HG02981 (cell line): ENCODE measurements around the gene BOLA2B.
"Not testable (repeated sequence)": the region's sequence is repeated elsewhere in the genome, so short reads cannot be mapped to it uniquely, and the experiment has no call there.

Experiments
- ATAC-seq: cut with Tn5 transposase; IDR thresholded peaks from one replicate; pipeline ENCODE4 v1.9.1; 2021; ENCODE audit warnings: mild to moderate bottlenecking, moderate library complexity; ENCODE audit not compliant: unreplicated experiment

Gene BOLA2B

GRCh38 chr16:30184891-30185682 is 8.4 kb downstream of the BOLA2B start:
- ATAC-seq: no peak

- peak; percentile 31 for ATAC-seq
These were observed 9.2 kb downstream of the BOLA2B start for GRCh38 chr16:30184096-30184890.

- peak; percentile 46 for ATAC-seq
These were observed 10.0 kb downstream of the BOLA2B start, which contains the start of gene CORO1A for GRCh38 chr16:30183233-30184095. Gene CORO1A (plus strand): TSS chr16:30183602. CDS start chr16:30185210, 1,608 bp downstream.

- ATAC-seq: no peak
These were observed 12.7 kb downstream of the BOLA2B start for GRCh38 chr16:30180741-30181140.

- no peak for ATAC-seq
These were observed 13.5 kb downstream of the BOLA2B start for GRCh38 chr16:30179931-30180330.

GRCh38 chr16:30179195-30179594 is 14.3 kb downstream of the BOLA2B start:
- ATAC-seq: no peak

GRCh38 chr16:30176876-30177275 is 16.6 kb downstream of the BOLA2B start:
- ATAC-seq: not testable (repeated sequence)

- ATAC-seq: no peak
These were observed 20.4 kb downstream of the BOLA2B start for GRCh38 chr16:30173054-30173453.

- not testable (repeated sequence) for ATAC-seq
These were observed 23.3 kb downstream of the BOLA2B start for GRCh38 chr16:30170145-30170544.

- ATAC-seq: not testable (repeated sequence)
These were observed 24.1 kb downstream of the BOLA2B start for GRCh38 chr16:30169416-30169815.

- ATAC-seq: not testable (repeated sequence)
These were observed 24.7 kb downstream of the BOLA2B start for GRCh38 chr16:30168746-30169145.

- ATAC-seq: peak; percentile 68
These were observed 27.1 kb downstream of the BOLA2B start for GRCh38 chr16:30166202-30166902.

GRCh38 chr16:30163538-30163937 is 29.9 kb downstream of the BOLA2B start:
- ATAC-seq: no peak

- no peak for ATAC-seq
These were observed 36.3 kb downstream of the BOLA2B start for GRCh38 chr16:30157214-30157613.

- no peak for ATAC-seq
These were observed 38.3 kb downstream of the BOLA2B start for GRCh38 chr16:30155188-30155587.

- no peak for ATAC-seq
These were observed 40.9 kb downstream of the BOLA2B start for GRCh38 chr16:30152517-30152916.

- no peak for ATAC-seq
These were observed 42.4 kb downstream of the BOLA2B start for GRCh38 chr16:30151091-30151490.

- ATAC-seq: no peak
These were observed 44.1 kb downstream of the BOLA2B start for GRCh38 chr16:30149250-30149930.

GRCh38 chr16:30147843-30148510 is 45.5 kb downstream of the BOLA2B start:
- ATAC-seq: no peak
